GM19397 (cell line): ENCODE data around the gene LHFPL2.
A peak's percentile ranks its signal among the peaks of the same experiment; 100 is the strongest.
"Not testable (repeated sequence)": the region's sequence is repeated elsewhere in the genome, so short reads cannot be mapped to it uniquely, and the experiment has no call there.

Source experiments
- ATAC-seq: cut with Tn5 transposase; IDR thresholded peaks from one replicate; pipeline ENCODE4 v1.9.1; 2021; ENCODE audit warnings: mild to moderate bottlenecking, moderate library complexity; ENCODE audit not compliant: unreplicated experiment

LHFPL2 gene

GRCh38 chr5:78666975-78667374 lies 18.4 kb upstream of the LHFPL2 start:
- ATAC-seq: not testable (repeated sequence)

GRCh38 chr5:78666041-78666444 lies 17.5 kb upstream of the LHFPL2 start:
- no peak for ATAC-seq

- no peak for ATAC-seq
Observed at GRCh38 chr5:78665534-78665933, 17.0 kb upstream of the LHFPL2 start.

GRCh38 chr5:78662323-78662722 lies 13.8 kb upstream of the LHFPL2 start:
- no peak for ATAC-seq

- no peak for ATAC-seq
Observed at GRCh38 chr5:78661691-78662090, 13.1 kb upstream of the LHFPL2 start.

GRCh38 chr5:78661044-78661443 lies 12.5 kb upstream of the LHFPL2 start:
- ATAC-seq: no peak

- no peak for ATAC-seq
Observed at GRCh38 chr5:78660401-78660800, 11.8 kb upstream of the LHFPL2 start.

- no peak for ATAC-seq
Observed at GRCh38 chr5:78659714-78660113, 11.1 kb upstream of the LHFPL2 start.

GRCh38 chr5:78659114-78659513 lies 10.5 kb upstream of the LHFPL2 start:
- no peak for ATAC-seq

GRCh38 chr5:78657201-78657600 lies 8.6 kb upstream of the LHFPL2 start:
- ATAC-seq: no peak

- ATAC-seq: no peak
Observed at GRCh38 chr5:78655746-78656290, 7.2 kb upstream of the LHFPL2 start.

GRCh38 chr5:78654386-78654785 lies 5.8 kb upstream of the LHFPL2 start:
- no peak for ATAC-seq

- ATAC-seq: no peak
Observed at GRCh38 chr5:78653681-78654366, 5.3 kb upstream of the LHFPL2 start.

- no peak for ATAC-seq
Observed at GRCh38 chr5:78653031-78653430, 4.5 kb upstream of the LHFPL2 start.

GRCh38 chr5:78651468-78651867 lies 2.9 kb upstream of the LHFPL2 start:
- ATAC-seq: no peak

GRCh38 chr5:78650531-78650930 lies 2.0 kb upstream of the LHFPL2 start:
- no peak for ATAC-seq

- no peak for ATAC-seq
Observed at GRCh38 chr5:78649861-78650496, 1.4 kb upstream of the LHFPL2 start.

- no peak for ATAC-seq
Observed at GRCh38 chr5:78649211-78649695, 681 bp upstream of the LHFPL2 start.

- ATAC-seq: peak; percentile 30
Observed at GRCh38 chr5:78647838-78648358, 674 bp downstream of the LHFPL2 start.

GRCh38 chr5:78647351-78647818 lies 1.2 kb downstream of the LHFPL2 start:
- no peak for ATAC-seq

- ATAC-seq: no peak
Observed at GRCh38 chr5:78644741-78645300, 3.8 kb downstream of the LHFPL2 start.

- ATAC-seq: no peak
Observed at GRCh38 chr5:78644129-78644528, 4.4 kb downstream of the LHFPL2 start.
